Testis (tissue), 3 donors: ENCODE data around the gene HIGD1A. TPM values are rescaled to one million over a fixed set of nuclear protein-coding genes. Genes with fewer than 3 reads are reported as not detected.

Experiments used
- DNase-seq: peaks from one replicate; pipeline ENCODE4 v3.0.0-alpha.2; 2019
- H3K27ac ChIP-seq, 2 donors: fragments of 200-600 bp; sonication (generic); one replicate each; pipeline ENCODE4 v1.5.1; 2019
- H3K27me3 ChIP-seq: fragments of 200-600 bp; sonication (generic); one replicate; pipeline ENCODE4 v1.5.1; 2019
- H3K36me3 ChIP-seq: fragments of 200-600 bp; sonication (generic); one replicate; pipeline ENCODE4 v1.5.1; 2017; ENCODE audit warnings: low read depth; ENCODE audit errors: missing control alignments
- H3K4me1 ChIP-seq: fragments of 200-600 bp; sonication (generic); one replicate; pipeline ENCODE4 v1.5.1; 2019
- H3K4me3 ChIP-seq, 2 donors: fragments of 200-600 bp; sonication (generic); one replicate each; pipeline ENCODE4 v1.5.1; 2017 to 2019
- H3K9me3 ChIP-seq: fragments of 200-600 bp; sonication (generic); one replicate; pipeline ENCODE4 v1.5.1; 2017
- POLR2A ChIP-seq: fragments of 450-650 bp; IDR thresholded peaks from one replicate; pipeline ENCODE4 v1.6.1; 2017; ENCODE audit warnings: antibody characterized with exemption, mild to moderate bottlenecking, moderate library complexity
- WGBS, 2 donors: methylation state at CpG; one replicate each; pipeline ENCODE4 v1.1.5; 2018; 5-methylcytosine and 5-hydroxymethylcytosine counted together
- intact Hi-C: fragments of 100-400 bp; cut with DNase I; formaldehyde crosslinking; loops from one replicate; pipeline ENCODE4 v1.15.1; 2023; ENCODE audit warnings: low total_unique reads
- polyA plus RNA-seq: library from polyadenylated mRNA; stranded (reverse); fragments of 350-450 nt; fragmentation: Illumina TruSeq; extraction: RNeasy Lipid Tissue Mini Kit (QIAGEN cat#74804); gene quantifications from one replicate; pipeline ENCODE4 v1.2.3, GENCODE V29; 2014; ENCODE audit warnings: low read depth, low replicate concordance; ENCODE audit not compliant: insufficient read depth
- total RNA-seq, 2 donors: library from RNA; depleted of rRNA; stranded (reverse); fragments of >200 nt; gene quantifications; one replicate each; pipeline ENCODE4 v1.2.3, GENCODE V29; 2016
- TF ChIP-seq, protein P1 (sequence below), 3 experiments: fragments of 450-650 bp in 2 of 3; fragments of 200-600 bp in 1 of 3; sonication (generic) in 1 of 3; IDR thresholded peaks; one replicate each; pipeline ENCODE4 v1.5.1; 2016 to 2019; ENCODE audit warnings: antibody characterized with exemption in 3 of 3, mild to moderate bottlenecking in 2 of 3, moderate library complexity in 1 of 3

HIGD1A gene
- total and polyA plus RNA-seq, 3 donors from 2014 or later, result 95.6 to 133 (median 110) TPM

DNA sequence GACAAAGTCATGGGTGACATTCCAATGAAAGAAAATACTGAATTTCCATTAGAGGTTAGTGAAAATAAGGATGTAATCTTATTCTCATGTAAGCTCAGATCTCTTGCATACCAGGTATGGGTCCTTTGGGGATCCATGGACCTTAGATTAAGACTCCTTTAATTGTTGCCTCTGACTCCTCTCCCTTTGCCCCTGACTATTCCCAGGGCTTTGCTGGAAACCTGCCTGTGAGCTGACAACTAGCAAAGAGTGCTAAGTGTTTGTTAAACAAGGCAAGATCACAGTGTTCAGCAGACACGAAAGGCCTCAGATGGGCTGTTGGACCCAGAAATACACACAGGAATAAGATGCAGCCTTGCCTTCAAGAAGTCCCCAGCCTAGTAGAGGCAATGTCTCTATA lies 37.0 kb upstream of the HIGD1A start:
- no peaks in the 10 kb centered on the region for H3K36me3 ChIP-seq
- TF ChIP-seq, protein P1, sequence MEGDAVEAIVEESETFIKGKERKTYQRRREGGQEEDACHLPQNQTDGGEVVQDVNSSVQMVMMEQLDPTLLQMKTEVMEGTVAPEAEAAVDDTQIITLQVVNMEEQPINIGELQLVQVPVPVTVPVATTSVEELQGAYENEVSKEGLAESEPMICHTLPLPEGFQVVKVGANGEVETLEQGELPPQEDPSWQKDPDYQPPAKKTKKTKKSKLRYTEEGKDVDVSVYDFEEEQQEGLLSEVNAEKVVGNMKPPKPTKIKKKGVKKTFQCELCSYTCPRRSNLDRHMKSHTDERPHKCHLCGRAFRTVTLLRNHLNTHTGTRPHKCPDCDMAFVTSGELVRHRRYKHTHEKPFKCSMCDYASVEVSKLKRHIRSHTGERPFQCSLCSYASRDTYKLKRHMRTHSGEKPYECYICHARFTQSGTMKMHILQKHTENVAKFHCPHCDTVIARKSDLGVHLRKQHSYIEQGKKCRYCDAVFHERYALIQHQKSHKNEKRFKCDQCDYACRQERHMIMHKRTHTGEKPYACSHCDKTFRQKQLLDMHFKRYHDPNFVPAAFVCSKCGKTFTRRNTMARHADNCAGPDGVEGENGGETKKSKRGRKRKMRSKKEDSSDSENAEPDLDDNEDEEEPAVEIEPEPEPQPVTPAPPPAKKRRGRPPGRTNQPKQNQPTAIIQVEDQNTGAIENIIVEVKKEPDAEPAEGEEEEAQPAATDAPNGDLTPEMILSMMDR (IDR thresholded peaks at IDR 0.05), result no peak
- no peak for TF ChIP-seq POLR2A
- no peak for DNase-seq
- no peaks in the 10 kb centered on the region for H3K9me3 ChIP-seq
- no peak overlapping the region for H3K27ac ChIP-seq
- H3K4me1 ChIP-seq, result peaks cover 14% of the 10 kb centered on the region
- intact Hi-C loops, result no loop called here
- no peak overlapping the region for H3K4me3 ChIP-seq
- 63 to 77% methylated on average over 1 of the region's 1 CpG for WGBS, 2 donors
- no peaks in the 10 kb centered on the region for H3K27me3 ChIP-seq

DNA sequence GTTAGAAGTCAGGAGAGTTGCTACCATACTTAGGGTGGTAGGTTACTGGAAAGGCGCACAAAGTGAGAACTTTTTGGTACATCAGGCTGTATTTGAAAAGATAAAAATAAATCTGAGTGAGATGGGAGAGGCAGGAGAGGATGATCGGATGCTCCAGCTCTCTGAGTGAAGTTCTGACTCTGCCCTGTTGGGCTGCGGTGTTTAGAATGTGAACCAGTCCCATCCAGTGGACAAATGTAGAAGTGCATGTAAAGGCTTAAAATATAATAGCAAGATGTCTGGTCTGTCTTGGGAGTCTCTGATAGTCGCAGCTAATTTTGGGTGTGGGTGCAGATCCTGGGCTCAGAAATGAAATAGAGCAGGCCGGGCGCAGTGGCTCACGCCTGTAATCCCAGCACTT lies 35.3 kb upstream of the HIGD1A start:
- Histone ChIP-seq H3K36me3 (no peaks in the 10 kb centered on the region), H3K9me3 (no peaks in the 10 kb centered on the region), H3K4me3 (no peak overlapping the region), H3K27ac (no peak overlapping the region), H3K27me3 (no peaks in the 10 kb centered on the region), H3K4me1 (peaks cover 5% of the 10 kb centered on the region)
- intact Hi-C loops, result loop anchor here (10.0 kb wide), 1 partner anchor 45 kb away; no protein-coding TSS in a partner anchor
- WGBS, 2 donors, result 22 to 28% methylated on average over 7 of the region's 7 CpGs
- no peak for TF ChIP-seq POLR2A
- TF ChIP-seq, protein P1 (IDR thresholded peaks at IDR 0.05), result peak; percentile 71 to 93 (median 73)
- DNase-seq, result peak; percentile 64

DNA sequence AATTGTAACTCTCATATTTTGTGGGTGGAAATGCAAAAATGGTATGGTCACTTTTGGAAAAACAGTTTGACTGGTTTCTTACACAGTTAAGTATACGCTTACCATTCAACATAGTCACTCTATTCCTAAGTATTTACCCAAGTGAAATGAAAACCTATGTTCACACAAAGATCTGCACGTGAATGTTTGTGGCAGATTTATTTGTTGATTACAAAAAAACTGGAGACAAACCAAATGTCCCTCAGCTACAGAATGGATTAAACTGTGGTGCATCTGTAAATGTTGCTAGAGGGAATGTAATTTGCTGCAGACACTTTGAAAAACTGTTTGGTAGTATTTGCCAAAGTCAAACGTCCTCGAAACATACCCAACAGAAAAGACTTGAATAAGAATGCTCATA lies 34.3 kb upstream of the HIGD1A start:
- WGBS, 2 donors, result 79 to 82% methylated on average over 4 of the region's 4 CpGs
- Histone ChIP-seq H3K27me3 (no peaks in the 10 kb centered on the region), H3K9me3 (no peaks in the 10 kb centered on the region), H3K27ac (no peak overlapping the region), H3K4me1 (no peaks in the 10 kb centered on the region), H3K4me3 (no peak overlapping the region), H3K36me3 (no peaks in the 10 kb centered on the region)
- no peak for TF ChIP-seq POLR2A
- TF ChIP-seq, protein P1 (IDR thresholded peaks at IDR 0.05), result no peak
- DNase-seq, result no peak
- intact Hi-C loops, result loop anchor here (10.0 kb wide), 1 partner anchor 46 kb away; no protein-coding TSS in a partner anchor

DNA sequence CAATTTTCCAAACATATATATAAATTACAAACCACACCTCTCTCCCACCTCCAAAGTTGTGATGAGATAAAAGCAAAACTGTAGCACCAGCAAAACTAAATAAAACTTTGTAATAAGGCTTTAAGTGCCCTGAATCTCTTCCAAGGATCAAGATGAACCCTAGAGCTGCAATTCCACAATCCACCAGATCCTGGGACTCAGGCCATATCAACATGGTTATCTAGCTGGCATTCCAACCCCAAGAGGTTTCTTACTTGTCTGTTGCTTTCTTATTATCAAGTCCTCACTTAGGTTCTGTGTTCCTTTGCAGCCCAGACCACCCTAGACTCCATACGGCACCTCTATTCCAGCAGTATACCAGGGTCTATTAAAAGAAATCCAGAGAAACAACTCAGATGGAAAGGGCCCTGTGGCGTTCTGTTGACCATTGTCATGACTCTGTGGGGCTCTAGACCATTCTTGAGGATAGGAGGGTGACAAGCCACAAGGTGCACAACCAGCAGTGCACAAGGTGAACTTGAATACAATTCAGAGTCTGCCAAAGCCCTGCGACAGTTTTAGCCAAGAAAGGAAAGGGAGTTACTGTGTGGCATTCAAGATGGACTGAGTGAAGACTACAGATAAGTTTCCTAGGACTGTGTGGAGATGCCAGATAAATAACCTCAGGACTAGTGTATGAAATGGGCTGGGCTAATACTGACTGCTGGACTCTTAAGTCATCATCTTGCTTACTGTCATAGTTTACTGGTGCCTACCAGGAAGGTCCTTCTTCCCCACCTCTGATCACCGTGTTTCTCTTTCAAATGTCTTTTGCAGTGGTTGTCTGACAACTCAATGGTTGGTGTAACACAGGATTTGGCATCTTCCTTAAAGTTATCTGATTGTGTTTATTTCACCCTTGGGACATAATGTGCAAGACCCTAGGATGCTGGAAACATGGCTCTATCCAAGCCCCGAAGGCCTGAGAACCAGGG lies 32.1 kb upstream of the HIGD1A start:
- Histone ChIP-seq H3K4me1 (no peaks in the 10 kb centered on the region), H3K36me3 (no peaks in the 10 kb centered on the region), H3K27me3 (no peaks in the 10 kb centered on the region), H3K27ac (no peak overlapping the region), H3K9me3 (no peaks in the 10 kb centered on the region), H3K4me3 (no peak overlapping the region)
- intact Hi-C loops, result loop anchor here (10.0 kb wide), 1 partner anchor 48 kb away; no protein-coding TSS in a partner anchor
- 82 to 86% methylated on average over 5 of the region's 5 CpGs for WGBS, 2 donors
- TF ChIP-seq, protein P1 (IDR thresholded peaks at IDR 0.05), result no peak
- no peak for TF ChIP-seq POLR2A
- no peak for DNase-seq
